Stimulated activated CD4-positive, alpha-beta T cell treated with anti-CD3 and anti-CD28 coated beads, Interleukin-4, amount 100 ng/mL, for 4 hours (primary cell): ENCODE data around the gene PMEPA1.

Experiments used
- DNase-seq, 2 experiments: peaks; one replicate each; pipeline ENCODE4 v3.0.0-alpha.2; 2020

PMEPA1 gene

GRCh38 chr20:57709823-57710799, at the start of gene PMEPA1:
Gene PMEPA1 (minus strand): TSS chr20:57710015. CDS start chr20:57709582, 433 bp downstream.
- DNase-seq, result peak; percentile 93 to 95

- DNase-seq, result no peak
Observed at GRCh38 chr20:57757767-57758166, 48.0 kb upstream of the PMEPA1 start.

- no peak for DNase-seq
Observed at GRCh38 chr20:57756921-57757320, 47.1 kb upstream of the PMEPA1 start.

- DNase-seq, result no peak
Observed at GRCh38 chr20:57756213-57756612, 46.4 kb upstream of the PMEPA1 start.

GRCh38 chr20:57755609-57756008, 45.8 kb upstream of the PMEPA1 start:
- DNase-seq, result no peak

GRCh38 chr20:57754190-57754589, 44.4 kb upstream of the PMEPA1 start:
- DNase-seq, result no peak

- DNase-seq, result no peak
Observed at GRCh38 chr20:57753332-57754164, 43.7 kb upstream of the PMEPA1 start.

GRCh38 chr20:57751411-57751810, 41.6 kb upstream of the PMEPA1 start:
- no peak for DNase-seq

GRCh38 chr20:57749869-57750268, 40.1 kb upstream of the PMEPA1 start:
- no peak for DNase-seq

GRCh38 chr20:57749131-57749690, 39.4 kb upstream of the PMEPA1 start:
- DNase-seq, result no peak

- DNase-seq, result peak; percentile 48 to 52
Observed at GRCh38 chr20:57748601-57749130, 38.9 kb upstream of the PMEPA1 start.

- no peak for DNase-seq
Observed at GRCh38 chr20:57747861-57748481, 38.2 kb upstream of the PMEPA1 start.

- DNase-seq, result no peak
Observed at GRCh38 chr20:57746832-57747404, 37.1 kb upstream of the PMEPA1 start.

GRCh38 chr20:57746201-57746600, 36.4 kb upstream of the PMEPA1 start:
- no peak for DNase-seq

GRCh38 chr20:57744206-57744605, 34.4 kb upstream of the PMEPA1 start:
- no peak for DNase-seq

- no peak for DNase-seq
Observed at GRCh38 chr20:57743450-57744095, 33.8 kb upstream of the PMEPA1 start.

- DNase-seq, result no peak
Observed at GRCh38 chr20:57742507-57743181, 32.8 kb upstream of the PMEPA1 start.

- no peak for DNase-seq
Observed at GRCh38 chr20:57738484-57738883, 28.7 kb upstream of the PMEPA1 start.

GRCh38 chr20:57738053-57738452, 28.2 kb upstream of the PMEPA1 start:
- no peak for DNase-seq

- DNase-seq, result no peak
Observed at GRCh38 chr20:57737349-57737748, 27.5 kb upstream of the PMEPA1 start.

- no peak for DNase-seq
Observed at GRCh38 chr20:57736738-57737347, 27.0 kb upstream of the PMEPA1 start.
